ENCODE data around the gene PPP2R5E.
A peak's percentile ranks its signal among the peaks of the same experiment; 100 is the strongest.

The PPP2R5E gene

DNA sequence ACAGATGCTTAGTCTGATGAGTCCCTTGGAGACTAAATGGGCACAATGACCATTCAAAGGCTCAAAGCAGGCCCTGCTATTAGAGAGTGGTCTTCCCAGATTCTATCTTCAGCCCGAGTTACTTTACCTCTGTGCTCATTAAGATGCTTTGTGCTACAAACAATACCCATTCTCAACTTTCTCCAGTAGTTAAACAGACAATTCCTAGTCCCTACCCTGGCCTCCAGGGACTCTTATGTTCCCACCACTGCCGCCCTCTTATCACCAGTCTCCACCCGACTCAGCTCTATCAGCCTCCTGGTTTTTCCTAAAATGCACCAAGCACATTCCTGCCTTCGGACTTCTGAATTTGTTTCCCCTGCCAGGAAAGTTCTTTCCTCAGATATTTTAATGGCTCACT is 198.8 kb downstream of the PPP2R5E start:
- no peak overlapping the region for H3K27ac ChIP-seq (ENCODE audit: low read depth, low read length)
- no peak overlapping the region for H2AFZ ChIP-seq (ENCODE audit: low read length, unreplicated experiment)
- peaks cover 40% of the 10 kb centered on the region for H3K27me3 ChIP-seq (ENCODE audit: insufficient read depth, low read length)
- no peaks in the 10 kb centered on the region for H3K79me2 ChIP-seq (ENCODE audit: control insufficient read depth, insufficient read depth, low read length, unreplicated experiment)
- no peaks in the 10 kb centered on the region for H3K36me3 ChIP-seq (ENCODE audit: insufficient read depth, low read length)
- no peak overlapping the region for H3K4me3 ChIP-seq (ENCODE audit: low read depth, low read length)
- H3K4me1 ChIP-seq (ENCODE audit: control insufficient read depth, insufficient read depth, low read length, unreplicated experiment): peaks cover 17% of the 10 kb centered on the region

GRCh38 chr14:63343878-63344277 is 199.3 kb downstream of the PPP2R5E start:
- no peaks in the 10 kb centered on the region for H3K79me2 ChIP-seq (ENCODE audit: control insufficient read depth, insufficient read depth, low read length, unreplicated experiment)
- H3K4me3 ChIP-seq (ENCODE audit: low read depth, low read length): no peak overlapping the region
- peaks cover 17% of the 10 kb centered on the region for H3K4me1 ChIP-seq (ENCODE audit: control insufficient read depth, insufficient read depth, low read length, unreplicated experiment)
- H3K27ac ChIP-seq (ENCODE audit: low read depth, low read length): no peak overlapping the region
- no peaks in the 10 kb centered on the region for H3K36me3 ChIP-seq (ENCODE audit: insufficient read depth, low read length)
- peaks cover 35% of the 10 kb centered on the region for H3K27me3 ChIP-seq (ENCODE audit: insufficient read depth, low read length)
- H2AFZ ChIP-seq (ENCODE audit: low read length, unreplicated experiment): no peak overlapping the region

- Histone ChIP-seq H2AFZ (ENCODE audit: low read length, unreplicated experiment) (no peak overlapping the region), H3K27ac (ENCODE audit: low read depth, low read length) (peak overlapping the region; percentile 10; the same call in 1 of the 2 replicates)
Measured at GRCh38 chr14:63342371-63342770, 200.8 kb downstream of the PPP2R5E start.

GRCh38 chr14:63328787-63329737 is 214.1 kb downstream of the PPP2R5E start:
- H3K4me3 ChIP-seq (ENCODE audit: low read depth, low read length): no peak overlapping the region
- no peaks in the 10 kb centered on the region for H3K4me1 ChIP-seq (ENCODE audit: control insufficient read depth, insufficient read depth, low read length, unreplicated experiment)
- H2AFZ ChIP-seq (ENCODE audit: low read length, unreplicated experiment): no peak overlapping the region
- H3K36me3 ChIP-seq (ENCODE audit: insufficient read depth, low read length): no peaks in the 10 kb centered on the region
- H3K27ac ChIP-seq (ENCODE audit: low read depth, low read length): no peak overlapping the region
- H3K27me3 ChIP-seq (ENCODE audit: insufficient read depth, low read length): peaks cover 52% of the 10 kb centered on the region
- H3K79me2 ChIP-seq (ENCODE audit: control insufficient read depth, insufficient read depth, low read length, unreplicated experiment): no peaks in the 10 kb centered on the region

More at GRCh38 chr14:63342371-63342770, 200.8 kb downstream of the PPP2R5E start:
- peak overlapping the region; percentile 11; the same call in 1 of the 2 replicates for H3K4me3 ChIP-seq (ENCODE audit: low read depth, low read length)
- H3K27me3 ChIP-seq (ENCODE audit: insufficient read depth, low read length): peaks cover 23% of the 10 kb centered on the region
- H3K36me3 ChIP-seq (ENCODE audit: insufficient read depth, low read length): no peaks in the 10 kb centered on the region
- peaks cover 17% of the 10 kb centered on the region for H3K4me1 ChIP-seq (ENCODE audit: control insufficient read depth, insufficient read depth, low read length, unreplicated experiment)
- H3K79me2 ChIP-seq (ENCODE audit: control insufficient read depth, insufficient read depth, low read length, unreplicated experiment): no peaks in the 10 kb centered on the region

DNA sequence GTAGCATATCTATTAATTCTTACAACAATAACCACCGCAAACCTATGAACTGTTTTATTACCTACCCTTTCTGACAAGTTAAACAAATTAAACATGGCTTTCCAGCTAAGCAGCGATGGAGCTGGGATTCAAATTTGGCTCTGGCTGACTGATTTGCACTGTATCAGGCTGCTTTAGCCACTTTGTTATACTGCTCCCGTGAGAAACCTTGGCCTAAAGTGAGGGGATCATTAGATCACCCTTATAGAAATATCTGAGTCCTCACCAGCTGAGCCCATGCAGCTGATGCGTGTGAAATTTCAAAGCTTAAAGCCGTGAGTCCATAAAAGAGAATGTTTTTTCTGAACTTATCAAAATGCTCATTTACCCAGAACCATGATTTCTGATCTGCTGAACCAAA is 216.3 kb downstream of the PPP2R5E start:
- Histone ChIP-seq H3K79me2 (ENCODE audit: control insufficient read depth, insufficient read depth, low read length, unreplicated experiment) (no peaks in the 10 kb centered on the region), H3K4me3 (ENCODE audit: low read depth, low read length) (no peak overlapping the region), H3K27ac (ENCODE audit: low read depth, low read length) (no peak overlapping the region), H3K36me3 (ENCODE audit: insufficient read depth, low read length) (no peaks in the 10 kb centered on the region), H2AFZ (ENCODE audit: low read length, unreplicated experiment) (no peak overlapping the region), H3K4me1 (ENCODE audit: control insufficient read depth, insufficient read depth, low read length, unreplicated experiment) (no peaks in the 10 kb centered on the region), H3K27me3 (ENCODE audit: insufficient read depth, low read length) (peaks cover 56% of the 10 kb centered on the region)

GRCh38 chr14:63322897-63323573 is 220.1 kb downstream of the PPP2R5E start:
- H3K27ac ChIP-seq (ENCODE audit: low read depth, low read length): no peak overlapping the region
- no peak overlapping the region for H3K4me3 ChIP-seq (ENCODE audit: low read depth, low read length)
- peaks cover 51% of the 10 kb centered on the region for H3K27me3 ChIP-seq (ENCODE audit: insufficient read depth, low read length)
- H3K36me3 ChIP-seq (ENCODE audit: insufficient read depth, low read length): no peaks in the 10 kb centered on the region
- no peaks in the 10 kb centered on the region for H3K4me1 ChIP-seq (ENCODE audit: control insufficient read depth, insufficient read depth, low read length, unreplicated experiment)
- H3K79me2 ChIP-seq (ENCODE audit: control insufficient read depth, insufficient read depth, low read length, unreplicated experiment): no peaks in the 10 kb centered on the region
- no peak overlapping the region for H2AFZ ChIP-seq (ENCODE audit: low read length, unreplicated experiment)

- Histone ChIP-seq H3K27me3 (ENCODE audit: insufficient read depth, low read length) (peaks cover 51% of the 10 kb centered on the region), H3K36me3 (ENCODE audit: insufficient read depth, low read length) (no peaks in the 10 kb centered on the region), H3K4me3 (ENCODE audit: low read depth, low read length) (no peak overlapping the region), H2AFZ (ENCODE audit: low read length, unreplicated experiment) (no peak overlapping the region), H3K4me1 (ENCODE audit: control insufficient read depth, insufficient read depth, low read length, unreplicated experiment) (no peaks in the 10 kb centered on the region), H3K27ac (ENCODE audit: low read depth, low read length) (no peak overlapping the region), H3K79me2 (ENCODE audit: control insufficient read depth, insufficient read depth, low read length, unreplicated experiment) (no peaks in the 10 kb centered on the region)
Measured at GRCh38 chr14:63322472-63322871, 220.7 kb downstream of the PPP2R5E start.

All from ACC112 (cell line).